OCI-LY7 (cell line): Measurements from ENCODE around the gene PRR33. TPM values are rescaled to one million over a fixed set of nuclear protein-coding genes. Genes with fewer than 3 reads are reported as not detected.

ENCODE experiments used
- BruUV-seq: library from RNA; stranded (reverse); fragments of 400-500 nt; replicated peaks from 2 replicates; lab custom pipeline; 2021; lab: Mats Ljungman, UMichigan
- CTCF ChIA-PET: fragments of 300-600 bp; sonication (Branson Sonifier 250); formaldehyde crosslinking; loops from one replicate; lab custom pipeline; 2022; ENCODE audit warnings: antibody characterized with exemption; ENCODE audit not compliant: unreplicated experiment; lab: Charles Lee
- POLR2A ChIA-PET: fragments of 300-600 bp; sonication (Branson Sonifier 250); formaldehyde crosslinking; loops from one replicate; lab custom pipeline; 2022; ENCODE audit warnings: antibody characterized with exemption; lab: Charles Lee
- DNase-seq: peaks from one replicate; pipeline ENCODE4 v3.0.0-alpha.2; 2015; ENCODE audit warnings: low spot score
- H2AFZ ChIP-seq: fragments of 200-600 bp; sonication (generic), shearing (Covaris generic); 2 replicates; pipeline ENCODE4 v1.6.1; 2014; ENCODE audit warnings: mild to moderate bottlenecking, antibody characterized with exemption, low read length, moderate library complexity
- H3K27ac ChIP-seq: fragments of 200-600 bp; sonication (generic); 2 replicates; pipeline ENCODE4 v1.5.1; 2014; ENCODE audit warnings: mixed run types, low read depth, mild to moderate bottlenecking, moderate library complexity, low read length, inconsistent platforms; ENCODE audit not compliant: poor library complexity, severe bottlenecking
- H3K36me3 ChIP-seq: fragments of 200-600 bp; sonication (generic); 2 replicates; pipeline ENCODE4 v1.6.1; 2014; ENCODE audit warnings: mild to moderate bottlenecking, antibody characterized with exemption, low read length, moderate library complexity, mixed read lengths; ENCODE audit not compliant: insufficient read depth
- H3K4me1 ChIP-seq: fragments of 200-600 bp; sonication (generic); 2 replicates; pipeline ENCODE4 v1.5.1; 2014; ENCODE audit warnings: mild to moderate bottlenecking, low read length; ENCODE audit not compliant: insufficient read depth, poor library complexity, severe bottlenecking
- H3K4me2 ChIP-seq: fragments of 200-600 bp; sonication (generic); 2 replicates; pipeline ENCODE4 v1.6.1; 2014; ENCODE audit warnings: mild to moderate bottlenecking, low read length
- H3K4me3 ChIP-seq: fragments of 200-600 bp; sonication (generic); 2 replicates; pipeline ENCODE4 v1.5.1; 2014; ENCODE audit warnings: mild to moderate bottlenecking, low read depth, low read length; ENCODE audit not compliant: poor library complexity, severe bottlenecking
- H3K79me2 ChIP-seq: fragments of 200-600 bp; sonication (generic); 2 replicates; pipeline ENCODE4 v1.6.1; 2016; ENCODE audit warnings: low read depth, mild to moderate bottlenecking, low read length, moderate library complexity, mixed read lengths; ENCODE audit not compliant: insufficient read depth
- H3K9me2 ChIP-seq: fragments of 200-600 bp; sonication (generic); 2 replicates; pipeline ENCODE4 v1.6.1; 2016; ENCODE audit warnings: mild to moderate bottlenecking, low read length, mixed read lengths; ENCODE audit not compliant: insufficient read depth
- H3K9me3 ChIP-seq: fragments of 200-600 bp; sonication (generic); 2 replicates; pipeline ENCODE4 v1.6.1; 2014; ENCODE audit warnings: mild to moderate bottlenecking, mixed run types, low read length, mixed read lengths
- H4K20me1 ChIP-seq: fragments of 200-600 bp; sonication (generic); 2 replicates; pipeline ENCODE4 v1.6.1; 2014; ENCODE audit warnings: mild to moderate bottlenecking, antibody characterized with exemption, low read length, moderate library complexity, mixed read lengths; ENCODE audit not compliant: insufficient read depth
- CTCF ChIP-seq: fragments of 200-600 bp; sonication (generic); conservative IDR thresholded peaks from 2 replicates; pipeline ENCODE4 v1.5.1; 2014; ENCODE audit warnings: mild to moderate bottlenecking, antibody characterized with exemption, low read length, moderate library complexity, mixed read lengths
- EZH2phosphoT487 ChIP-seq: fragments of 200-600 bp; sonication (generic); IDR thresholded peaks from 2 replicates; pipeline ENCODE4 v1.6.1; 2018; ENCODE audit warnings: low read depth, borderline replicate concordance, mild to moderate bottlenecking, mixed run types, antibody characterized with exemption, low read length, moderate library complexity, mixed read lengths
- intact Hi-C: fragments of 100-400 bp; cut with micrococcal nuclease; formaldehyde crosslinking; loops from one replicate; pipeline ENCODE4 v1.10.0; 2022; ENCODE audit not compliant: unreplicated experiment
- total RNA-seq, 2 experiments: library from RNA; depleted of rRNA in 1 of 2; stranded (reverse); fragments of >200 nt in 1 of 2; shearing (Covaris generic) in 1 of 2; gene quantifications; 2 replicates each; pipeline ENCODE4 v1.2.3, GENCODE V29; 2014 to 2022

PRR33 gene
- total RNA-seq, 2 experiments from 2014 or later: not detected

- H4K20me1 ChIP-seq: no peaks in the 10 kb centered on the region
- H3K36me3 ChIP-seq: no peaks in the 10 kb centered on the region
- intact Hi-C loops: no loop called here
- no peak overlapping the region for H3K27ac ChIP-seq
- DNase-seq: no peak
- no TSS peak for BruUV-seq
- H3K4me3 ChIP-seq: no peak overlapping the region
- POLR2A ChIA-PET: no interaction called here
- CTCF ChIA-PET: no interaction called here
- H3K4me2 ChIP-seq: no peak overlapping the region
- TF ChIP-seq CTCF (no peak), EZH2phosphoT487 (no peak)
- no peaks in the 10 kb centered on the region for H3K9me2 ChIP-seq
- H3K79me2 ChIP-seq: no peaks in the 10 kb centered on the region
- H3K4me1 ChIP-seq: no peaks in the 10 kb centered on the region
- no peak overlapping the region for H2AFZ ChIP-seq
- no peaks in the 10 kb centered on the region for H3K9me3 ChIP-seq
These were observed 17.8 kb upstream of the PRR33 start for GRCh38 chr11:1909524-1909923.

DNA sequence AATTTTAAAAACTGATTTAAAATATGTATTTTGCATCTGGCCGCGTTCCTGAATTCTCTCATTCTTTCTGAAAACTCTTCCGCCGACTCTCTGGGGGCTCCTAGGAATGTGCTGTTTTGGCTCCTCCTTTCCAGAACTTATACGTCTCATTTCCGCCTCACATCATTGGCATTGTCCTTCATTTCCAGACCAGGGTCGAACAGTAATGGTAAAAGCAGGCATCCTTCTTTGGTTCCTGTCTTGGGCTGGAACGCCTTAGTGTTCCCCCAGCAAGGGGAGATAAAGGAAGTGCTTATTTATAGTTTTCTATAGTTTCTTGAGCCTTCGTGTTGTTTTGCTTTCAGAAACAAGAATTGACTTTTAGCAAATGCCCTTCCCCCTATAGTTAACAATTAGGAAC is 16.9 kb upstream of the PRR33 start:
- H2AFZ ChIP-seq: no peak overlapping the region

More for the DNA sequence above, 16.9 kb upstream of the PRR33 start:
- H3K36me3 ChIP-seq: no peaks in the 10 kb centered on the region
- intact Hi-C loops: no loop called here
- H3K9me2 ChIP-seq: no peaks in the 10 kb centered on the region
- H3K27ac ChIP-seq: no peak overlapping the region
- ChIA-PET CTCF (no interaction called here), POLR2A (no interaction called here)
- TF ChIP-seq EZH2phosphoT487: no peak
- no peak for TF ChIP-seq CTCF
- no peaks in the 10 kb centered on the region for H3K9me3 ChIP-seq
- no peak overlapping the region for H3K4me3 ChIP-seq
- no peaks in the 10 kb centered on the region for H3K4me1 ChIP-seq
- no TSS peak for BruUV-seq
- no peak overlapping the region for H3K4me2 ChIP-seq
- no peaks in the 10 kb centered on the region for H4K20me1 ChIP-seq
- DNase-seq: no peak
- no peaks in the 10 kb centered on the region for H3K79me2 ChIP-seq
